ENCODE results near the gene VPS37C.

Gene VPS37C

DNA sequence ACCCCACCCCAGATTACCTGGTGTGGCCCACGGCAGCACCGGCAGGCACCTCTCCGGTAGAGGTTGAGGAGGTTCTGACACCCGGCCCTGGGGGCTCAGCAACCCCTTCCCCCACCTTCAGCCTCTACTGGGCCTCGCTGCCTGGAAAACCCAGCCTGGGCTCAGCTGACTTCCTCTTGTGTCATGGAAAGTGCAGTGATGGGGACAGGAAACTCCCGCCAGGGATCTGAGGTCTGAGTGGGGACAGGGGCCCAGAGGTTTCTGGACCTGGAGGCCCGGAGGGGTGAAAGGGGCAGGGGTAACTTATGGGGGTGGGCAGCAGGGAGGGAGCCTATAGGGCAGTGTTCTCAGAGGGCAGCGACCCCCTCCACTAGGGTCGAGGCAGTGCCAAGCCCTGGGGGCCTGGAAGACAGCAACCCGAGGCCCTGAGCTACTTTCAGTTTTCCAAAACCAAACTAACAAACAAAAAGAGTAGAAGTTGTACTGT, 68.9 kb downstream of the VPS37C start:
- DNase-seq: no peak

DNA sequence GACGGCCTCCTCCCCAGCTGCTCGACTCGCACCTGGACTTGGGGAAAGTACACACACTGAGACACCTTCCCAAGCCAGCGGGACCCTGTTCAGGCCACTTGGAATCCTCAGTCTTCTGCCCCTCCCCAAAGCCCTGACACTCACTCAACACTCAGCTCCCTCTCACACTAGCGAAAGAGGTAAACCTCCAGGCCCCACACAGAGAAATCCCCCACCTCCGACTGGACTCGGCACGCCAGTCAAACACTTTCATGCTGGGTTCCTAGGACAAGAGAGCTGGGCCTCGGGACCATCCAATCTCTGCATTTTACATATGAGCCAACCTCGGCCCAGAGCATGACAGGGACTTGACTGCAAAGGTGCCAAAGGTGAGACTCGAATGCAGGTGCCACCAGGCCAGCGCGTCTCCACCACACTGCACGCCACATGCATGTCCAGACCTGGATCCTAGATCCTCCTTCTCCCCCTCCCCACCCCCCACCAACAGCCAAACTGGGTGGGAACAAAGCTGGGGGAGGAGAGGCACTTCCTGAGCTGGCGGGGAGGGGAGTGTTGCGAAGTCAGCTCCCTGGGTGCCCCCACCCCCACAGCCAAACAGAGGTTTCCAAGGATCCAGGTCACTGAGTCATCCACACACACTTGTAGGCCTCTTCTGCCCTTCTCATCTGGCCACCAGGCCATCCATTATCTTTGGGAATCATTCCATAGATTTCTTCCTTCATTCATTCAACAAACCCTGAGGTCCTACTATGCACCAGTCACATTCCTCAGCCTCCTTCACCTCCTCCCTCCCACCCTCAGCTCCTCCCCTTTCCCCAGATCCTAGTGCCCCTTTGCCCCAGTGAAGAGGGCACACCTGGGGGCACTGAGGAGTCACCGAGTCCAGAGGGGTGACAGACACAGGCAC, 69.6 kb downstream of the VPS37C start:
- DNase-seq: no peak

GRCh38 chr11:61090982-61091372, 70.2 kb downstream of the VPS37C start:
- DNase-seq: no peak

GRCh38 chr11:61090521-61090920, 70.7 kb downstream of the VPS37C start:
- DNase-seq: no peak

DNA sequence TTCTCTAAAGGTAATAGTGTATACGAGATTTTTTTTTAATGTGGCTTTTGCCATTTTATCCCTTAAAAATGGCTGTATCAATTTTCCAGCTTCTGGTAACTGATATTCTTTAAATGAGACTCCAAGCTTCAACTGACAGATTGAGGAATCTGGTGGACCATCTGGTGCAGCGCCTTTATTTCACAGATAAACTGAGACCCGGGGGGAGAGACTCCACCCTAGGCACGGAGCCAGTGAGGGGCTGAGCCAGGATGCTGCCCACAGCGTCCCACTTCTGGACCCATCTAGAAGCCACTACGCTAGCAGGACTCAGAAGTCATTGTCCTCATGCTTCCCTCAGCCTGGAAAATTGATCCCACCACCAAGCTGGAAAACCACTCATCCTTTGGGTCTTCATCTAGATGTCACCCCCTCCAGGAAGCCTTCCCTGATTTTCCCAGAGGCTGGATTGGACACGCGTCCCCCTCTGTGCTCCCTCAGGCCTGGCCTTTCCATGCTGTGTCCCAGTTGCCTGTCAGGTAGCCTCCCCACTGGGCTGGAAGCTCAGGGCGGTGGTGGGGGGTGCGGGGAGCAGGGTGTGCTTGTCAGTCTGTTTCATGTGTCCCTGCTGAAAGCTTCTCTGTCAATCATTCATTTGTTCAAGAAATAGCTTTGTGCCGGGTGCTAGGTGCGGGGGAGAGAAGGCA, 71.3 kb downstream of the VPS37C start:
- no peak for DNase-seq

GRCh38 chr11:61087426-61088119, 73.7 kb downstream of the VPS37C start:
- DNase-seq: no peak

- DNase-seq: no peak
Observed at GRCh38 chr11:61083601-61084147, 77.6 kb downstream of the VPS37C start.

DNA sequence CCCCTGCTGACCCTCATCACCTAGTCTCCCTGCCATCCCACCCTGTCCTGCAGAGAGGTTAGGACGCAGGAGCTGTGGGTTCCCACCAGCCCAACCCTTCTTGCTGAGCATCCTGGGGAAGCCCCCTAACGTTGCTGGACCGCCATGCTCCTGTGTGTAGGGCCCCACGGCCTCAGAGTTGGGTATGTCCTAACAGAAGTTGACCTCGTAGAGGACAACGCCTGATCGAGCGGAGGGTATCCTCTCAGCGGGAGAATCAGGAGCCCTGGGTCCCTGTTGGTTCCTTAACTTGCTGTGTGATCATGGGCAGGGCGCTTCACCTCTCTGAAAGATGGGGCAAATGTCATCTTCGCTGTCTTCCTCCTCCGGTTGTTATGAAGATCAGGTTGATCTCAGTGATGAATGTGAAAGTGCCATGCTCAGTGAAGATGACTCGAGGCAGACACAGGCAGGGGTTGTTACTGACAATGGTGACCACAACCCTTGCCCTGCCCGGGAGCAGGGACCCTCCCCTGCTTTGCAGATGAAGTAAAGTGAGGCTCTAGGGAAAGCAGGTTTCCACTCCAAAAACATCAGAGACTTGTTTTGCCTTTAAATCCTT, 78.2 kb downstream of the VPS37C start:
- DNase-seq: no peak

DNA sequence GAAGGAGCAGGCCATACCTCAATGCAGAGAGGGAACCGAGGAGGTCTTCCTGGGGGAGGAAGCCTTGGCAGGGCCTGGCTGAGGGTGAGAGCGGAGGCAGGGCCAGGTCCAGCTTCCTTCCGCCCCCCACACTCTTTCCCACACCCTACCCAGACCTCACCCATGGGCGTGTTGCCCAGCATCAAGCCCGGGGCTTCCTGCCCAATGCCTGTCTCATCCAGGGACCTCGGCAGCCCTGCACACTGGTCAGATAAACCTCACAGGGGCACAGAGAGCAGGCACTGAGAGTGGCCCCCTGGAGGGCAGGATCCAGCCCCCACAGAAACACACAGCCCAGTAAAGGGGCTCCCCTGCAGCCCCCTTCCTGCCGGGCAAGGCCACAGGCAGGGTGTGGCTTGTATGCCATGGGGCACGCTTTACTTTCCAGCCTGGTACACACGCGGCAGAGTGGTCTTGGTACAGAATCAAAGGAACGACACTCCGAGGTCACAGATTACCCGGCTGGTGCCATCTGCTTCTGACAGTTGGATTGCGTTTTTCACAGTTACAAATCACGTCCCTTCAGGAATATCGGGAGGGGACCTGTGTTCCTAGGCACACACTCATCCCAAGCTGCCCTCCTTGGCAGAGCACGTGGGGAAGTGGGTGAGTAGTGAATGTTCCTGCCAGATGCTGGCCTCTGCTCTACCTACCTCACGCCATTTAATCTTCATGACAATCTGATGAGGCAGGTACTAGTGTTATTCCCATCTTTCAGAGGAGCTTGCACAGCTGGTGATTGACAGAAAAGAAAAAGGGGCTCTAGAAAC, 79.0 kb downstream of the VPS37C start:
- no peak for DNase-seq

- DNase-seq: no peak
Observed at GRCh38 chr11:61080986-61081590, 80.1 kb downstream of the VPS37C start.

- no peak for DNase-seq
Observed at GRCh38 chr11:61080526-61080925, 80.7 kb downstream of the VPS37C start.
